ENCODE data around the gene SLC35F1.
"Not testable (repeated sequence)": the region's sequence is repeated elsewhere in the genome, so short reads cannot be mapped to it uniquely, and the experiment has no call there.

SLC35F1 gene

DNA sequence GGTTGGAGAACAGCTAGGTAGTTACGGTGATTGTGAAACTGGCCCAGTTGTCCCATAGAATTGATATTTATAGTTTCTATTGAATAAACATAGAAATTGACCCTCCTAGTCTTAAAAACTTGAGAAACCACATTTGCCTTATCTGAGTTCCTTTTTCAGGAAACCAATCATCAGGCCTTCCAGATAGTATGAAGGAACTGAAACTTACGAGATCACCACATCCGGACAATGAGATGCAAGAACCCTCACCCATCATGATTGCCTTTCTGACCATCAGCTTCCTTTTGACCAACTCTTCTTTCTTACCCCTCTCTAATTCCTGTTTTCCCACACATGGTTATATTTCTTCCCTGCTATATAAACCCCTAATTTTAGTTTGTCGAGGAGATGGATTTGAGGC lies 21.8 kb downstream of the SLC35F1 start:
- DNase-seq: no peak

DNA sequence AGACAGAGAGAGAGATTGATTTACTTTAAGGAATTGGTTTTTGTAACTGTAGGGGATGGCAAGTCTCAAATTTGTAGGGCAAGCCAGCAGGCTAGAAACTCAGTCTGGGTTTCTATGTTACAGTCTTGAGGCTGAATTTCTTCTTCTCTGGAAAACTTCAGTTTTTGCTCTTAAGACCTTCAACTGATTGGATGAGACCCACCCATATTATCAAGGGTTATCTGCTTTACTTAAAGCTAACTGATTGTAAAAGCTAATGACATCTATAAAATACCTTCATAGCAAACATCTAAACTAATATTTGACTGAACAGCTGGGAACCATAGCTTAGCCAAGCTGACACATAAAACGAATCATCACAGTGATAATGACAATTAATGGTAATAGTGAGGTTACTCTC lies 22.4 kb downstream of the SLC35F1 start:
- DNase-seq: no peak

DNA sequence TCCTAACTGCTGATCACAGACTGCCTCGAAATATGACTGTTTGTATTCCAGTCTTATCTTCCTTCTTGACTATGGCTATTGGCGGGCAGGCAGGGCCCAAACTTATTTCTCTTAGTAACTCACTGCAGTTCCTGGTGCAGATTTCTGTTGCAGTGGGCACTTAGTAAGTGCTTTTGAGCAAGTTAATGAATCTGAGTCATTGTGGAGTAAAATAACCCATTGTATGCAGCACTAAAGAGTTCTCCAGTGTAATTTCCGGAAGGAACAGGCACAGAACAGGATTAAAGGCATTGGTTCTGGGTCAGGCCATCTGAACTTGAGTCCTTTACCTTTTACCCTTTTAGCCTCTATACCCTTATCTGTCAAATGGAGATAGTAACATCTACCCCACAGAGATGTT lies 23.6 kb downstream of the SLC35F1 start:
- no peak for DNase-seq

DNA sequence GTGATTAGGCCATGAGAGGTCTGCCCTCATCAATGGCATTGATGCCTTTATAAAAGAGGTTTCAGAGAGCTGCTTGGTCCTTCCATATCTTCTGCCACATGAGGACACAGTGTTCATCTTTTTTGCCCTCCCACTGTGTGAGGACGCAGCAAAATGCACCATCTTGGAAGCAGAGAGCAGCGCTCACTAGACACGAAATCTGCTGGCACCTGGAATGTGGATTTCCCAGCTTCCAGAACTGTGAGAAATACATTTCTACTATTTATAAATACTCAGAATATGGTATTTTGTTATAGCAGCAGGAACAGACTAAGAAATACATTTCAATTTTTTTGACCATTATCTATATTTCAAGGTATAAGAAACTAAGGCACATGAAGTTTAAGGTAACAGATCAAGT lies 24.9 kb downstream of the SLC35F1 start:
- DNase-seq: no peak

DNA sequence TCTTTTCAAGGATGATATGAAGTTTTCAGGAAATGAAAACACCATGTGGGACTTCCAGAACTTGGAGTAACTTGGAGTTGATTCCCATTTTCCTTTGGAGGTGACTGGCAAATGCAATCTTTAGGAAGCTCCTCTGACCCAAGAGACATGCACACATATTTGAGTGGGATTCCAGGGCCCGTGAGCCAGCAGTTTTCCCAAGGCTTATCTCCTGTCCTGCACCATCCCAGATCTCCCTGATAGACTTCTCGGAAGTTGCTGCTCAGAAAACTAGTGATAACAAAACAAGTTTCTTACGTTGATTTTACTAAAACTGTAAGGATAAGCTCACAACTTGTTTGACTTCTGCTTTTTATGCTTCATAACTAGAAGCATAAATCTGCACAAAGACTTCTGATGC lies 25.6 kb downstream of the SLC35F1 start:
- DNase-seq: no peak

DNA sequence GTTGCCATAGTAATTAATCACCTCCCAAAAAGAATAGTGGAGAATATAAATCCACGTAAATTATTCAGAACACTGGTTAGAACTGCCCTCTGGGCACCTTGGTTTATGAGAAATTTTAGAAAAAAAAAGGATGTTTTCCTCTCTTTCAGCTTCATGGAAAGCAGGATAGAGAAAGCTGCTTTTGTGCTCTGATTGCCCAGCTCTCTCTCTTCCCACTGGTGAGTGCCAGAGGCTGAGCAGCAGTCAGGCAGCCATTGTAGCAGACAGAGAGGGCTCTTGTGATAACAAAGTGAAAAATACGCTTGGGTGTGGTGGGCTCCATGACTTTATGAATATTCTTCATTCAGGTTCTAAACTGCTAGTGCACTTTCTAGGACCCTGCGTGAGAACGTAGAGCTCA lies 26.4 kb downstream of the SLC35F1 start:
- no peak for DNase-seq

DNA sequence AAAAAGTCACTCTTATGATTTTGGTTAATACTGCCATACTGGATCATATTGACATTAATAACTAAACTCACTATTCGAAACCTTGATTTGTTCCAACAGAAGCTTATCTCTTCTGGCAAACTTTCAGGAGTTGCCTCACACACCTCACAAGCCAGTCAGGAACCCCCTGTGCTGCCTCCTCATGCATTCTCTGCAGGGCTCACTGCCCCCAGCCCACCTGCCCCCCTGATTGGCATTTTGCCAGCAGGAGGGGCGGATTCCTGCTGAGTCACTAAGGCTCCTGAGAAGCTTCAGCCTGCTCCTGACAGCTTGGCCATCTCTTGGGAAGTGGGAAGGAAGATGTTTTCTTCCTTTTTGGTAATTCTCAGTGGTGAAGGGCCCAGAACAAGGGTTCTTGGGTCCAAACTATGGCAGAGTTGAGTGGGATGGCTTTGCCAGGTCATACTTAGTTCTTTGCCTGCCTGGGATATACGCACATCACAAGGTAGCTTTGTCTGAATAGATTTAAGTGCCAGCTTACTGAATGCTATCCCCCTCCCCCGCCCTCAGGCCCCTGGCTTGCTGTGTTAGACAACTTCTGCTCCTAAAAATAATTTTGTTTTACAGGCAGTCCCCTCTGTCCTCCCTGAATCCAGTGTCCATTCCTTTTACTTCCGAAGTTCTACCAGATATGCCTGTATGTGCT lies 31.4 kb downstream of the SLC35F1 start:
- no peak for DNase-seq

DNA sequence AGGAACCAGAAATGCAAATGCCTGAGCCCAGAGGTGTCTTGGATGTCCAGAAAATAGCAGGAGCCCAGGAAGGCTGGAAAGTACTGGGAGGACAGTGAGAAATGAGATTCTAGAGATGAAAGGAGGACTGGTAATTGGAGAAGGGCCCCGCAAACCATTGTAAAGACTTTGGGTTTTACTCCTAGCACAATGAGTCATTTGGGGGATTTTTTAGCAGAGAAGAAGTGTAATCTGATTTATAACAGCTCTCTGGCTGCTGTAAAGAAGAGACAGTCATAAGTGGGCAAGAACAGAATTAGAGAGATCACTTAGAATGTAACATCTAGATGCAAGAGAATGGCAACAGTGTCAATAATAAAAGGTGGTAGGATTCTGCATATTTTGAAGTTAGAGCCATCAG lies 40.2 kb downstream of the SLC35F1 start:
- DNase-seq: no peak

DNA sequence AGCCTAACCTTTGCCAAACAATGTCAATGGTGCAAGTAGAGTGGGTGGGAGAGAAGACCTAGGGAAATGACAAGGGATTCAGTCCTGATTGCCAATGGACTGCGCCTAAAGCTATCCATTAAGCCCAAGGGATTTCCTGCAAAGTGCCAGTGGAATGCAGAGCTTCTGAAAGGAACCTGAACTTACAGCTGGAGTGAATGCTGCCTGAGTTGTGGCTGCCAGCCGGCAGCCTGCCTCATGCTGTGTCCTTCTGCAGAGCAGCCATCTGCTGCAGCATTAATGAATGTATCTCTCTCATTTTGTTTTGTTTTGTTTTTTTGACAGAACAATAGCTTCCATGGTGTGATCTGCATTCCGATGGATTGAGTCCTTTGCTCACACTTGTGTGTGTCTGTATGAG lies 44.7 kb downstream of the SLC35F1 start:
- DNase-seq: no peak

DNA sequence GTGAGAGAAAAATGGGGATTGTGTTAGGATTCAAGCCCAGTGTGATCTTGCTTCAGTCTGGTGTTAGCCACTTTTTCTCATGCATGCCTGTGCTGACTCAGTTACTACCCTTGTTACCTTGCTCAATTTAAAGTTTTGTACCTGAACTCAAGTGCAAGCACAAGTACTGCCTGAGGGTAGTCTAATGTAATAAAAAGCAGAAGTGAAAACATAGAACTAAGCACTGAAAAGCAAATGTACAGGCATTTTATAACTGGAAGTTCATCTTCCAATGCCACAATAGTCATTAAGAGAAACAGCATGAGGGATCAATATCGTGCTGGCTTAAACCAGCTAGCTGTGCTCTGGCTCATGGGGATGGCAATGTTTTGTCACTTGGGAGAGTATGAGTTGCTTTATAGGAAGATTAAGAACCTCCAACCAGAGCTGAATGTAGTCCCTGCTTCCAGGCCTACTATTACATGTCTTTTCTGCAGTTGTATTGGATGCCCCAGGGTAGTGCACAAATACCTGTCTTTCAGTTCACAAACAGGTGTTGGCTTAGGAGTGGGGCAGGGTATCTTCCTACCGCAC lies 48.7 kb downstream of the SLC35F1 start:
- DNase-seq: no peak

DNA sequence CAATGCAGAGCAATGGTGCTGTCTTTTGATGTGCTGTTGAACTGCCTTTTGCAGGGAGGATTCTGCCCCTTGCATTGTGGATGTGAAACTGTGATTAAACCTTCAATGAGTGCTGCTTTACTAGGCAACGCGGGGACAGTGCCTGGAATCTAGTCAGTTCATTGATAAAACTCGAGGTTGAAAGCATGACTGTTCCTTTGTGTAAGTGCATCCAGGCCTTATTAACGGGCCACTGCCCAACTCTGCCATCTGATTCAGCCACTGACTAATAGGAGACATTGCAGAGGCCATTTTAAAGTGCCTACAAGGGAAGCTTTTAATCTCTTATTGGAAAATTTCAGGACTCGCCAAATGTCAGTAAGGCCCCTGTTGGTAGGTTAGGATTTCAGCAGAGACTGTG lies 49.3 kb downstream of the SLC35F1 start:
- DNase-seq: no peak

DNA sequence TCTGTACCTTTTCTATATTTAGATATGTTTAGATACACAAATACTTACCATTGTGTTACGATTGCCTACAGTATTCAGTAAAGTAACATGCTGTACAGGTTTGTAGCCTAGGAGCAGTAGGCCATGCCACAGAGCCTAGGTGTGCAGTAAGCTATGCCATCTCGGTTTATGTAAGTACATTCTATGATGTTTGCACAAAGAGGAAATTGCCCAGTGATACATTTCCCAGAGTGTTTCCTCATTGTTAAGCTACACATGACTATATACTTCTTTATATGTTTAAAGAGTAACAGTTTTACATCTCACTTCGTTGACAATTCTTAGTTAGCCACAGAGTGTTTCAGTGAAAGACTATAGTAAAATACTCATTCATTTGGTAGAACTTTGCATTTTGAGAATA lies 51.5 kb downstream of the SLC35F1 start:
- no peak for DNase-seq

DNA sequence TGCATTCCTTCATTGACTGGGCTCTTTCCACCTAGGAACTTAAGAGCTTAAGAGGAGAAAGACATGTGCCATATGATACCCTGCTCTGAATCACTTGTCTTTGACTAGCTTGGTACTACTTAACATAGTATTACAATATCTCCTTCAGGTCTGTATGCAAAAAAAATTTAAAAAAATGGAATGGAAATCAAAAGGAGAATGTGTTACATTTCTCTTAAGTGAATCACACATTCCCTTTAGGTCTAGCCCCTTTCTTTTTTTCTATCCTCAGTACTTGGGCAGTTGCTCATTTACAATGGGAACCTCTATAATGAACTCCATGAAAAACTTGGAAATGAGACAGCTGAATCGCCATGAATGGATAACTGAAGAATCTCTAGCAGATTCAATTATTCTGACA lies 53.8 kb downstream of the SLC35F1 start:
- DNase-seq: no peak

DNA sequence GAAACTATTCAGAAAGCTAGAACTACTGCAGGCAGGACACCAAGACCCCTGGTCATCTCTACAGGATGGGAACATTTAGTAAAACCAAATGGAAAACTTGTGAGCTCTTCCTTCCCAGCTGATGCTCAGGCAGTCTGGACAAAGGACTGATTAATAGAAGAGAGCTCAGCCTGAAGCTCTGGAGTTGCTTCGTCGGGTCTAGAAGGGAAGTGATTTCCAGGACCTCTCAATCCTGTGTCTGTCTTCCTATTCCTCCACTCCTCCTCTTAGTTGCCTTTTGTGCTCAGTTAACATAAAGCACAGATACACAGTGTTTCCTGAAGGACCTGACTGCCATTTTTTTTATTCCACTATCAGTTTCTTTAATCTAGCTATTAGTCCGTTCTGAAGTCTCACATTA lies 54.2 kb downstream of the SLC35F1 start:
- DNase-seq: no peak

DNA sequence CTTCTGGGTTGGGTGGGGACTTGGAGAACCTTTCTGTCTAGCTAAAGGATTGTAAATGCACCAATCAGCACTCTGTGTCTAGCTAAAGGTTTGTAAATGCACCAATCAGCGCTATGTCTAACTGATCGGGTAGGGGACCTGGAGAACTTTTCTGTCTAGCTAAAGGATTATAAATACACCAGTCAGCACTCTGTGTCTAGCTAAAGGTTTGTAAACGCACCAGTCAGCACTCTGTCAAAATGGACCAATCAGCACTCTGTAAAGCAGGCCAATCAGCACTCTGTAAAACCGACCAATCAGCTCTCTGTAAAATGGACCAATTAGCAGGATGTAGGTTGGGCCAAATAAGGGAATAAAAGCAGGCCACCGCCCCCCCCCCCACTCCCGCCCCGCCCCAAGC lies 58.7 kb downstream of the SLC35F1 start:
- DNase-seq: not testable (repeated sequence)

DNA sequence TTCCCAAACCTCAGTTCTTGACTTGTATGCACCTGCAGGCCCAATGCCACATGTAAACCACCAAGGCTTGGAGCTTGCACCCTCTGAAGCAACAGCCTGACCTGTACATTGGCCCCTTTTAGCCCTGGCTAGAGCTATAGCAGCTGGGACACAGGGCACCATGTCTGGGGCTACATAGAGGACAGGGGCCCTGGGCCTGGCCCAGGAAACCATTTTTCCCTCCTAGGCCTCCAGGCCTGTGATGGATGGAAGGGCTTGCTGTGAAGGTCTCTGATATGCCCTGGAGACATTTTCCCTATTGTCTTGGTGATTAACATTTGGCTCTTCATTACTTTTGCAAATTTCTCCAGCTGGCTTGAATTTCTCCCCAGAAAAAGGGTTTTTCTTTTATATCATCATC lies 64.6 kb downstream of the SLC35F1 start:
- no peak for DNase-seq

DNA sequence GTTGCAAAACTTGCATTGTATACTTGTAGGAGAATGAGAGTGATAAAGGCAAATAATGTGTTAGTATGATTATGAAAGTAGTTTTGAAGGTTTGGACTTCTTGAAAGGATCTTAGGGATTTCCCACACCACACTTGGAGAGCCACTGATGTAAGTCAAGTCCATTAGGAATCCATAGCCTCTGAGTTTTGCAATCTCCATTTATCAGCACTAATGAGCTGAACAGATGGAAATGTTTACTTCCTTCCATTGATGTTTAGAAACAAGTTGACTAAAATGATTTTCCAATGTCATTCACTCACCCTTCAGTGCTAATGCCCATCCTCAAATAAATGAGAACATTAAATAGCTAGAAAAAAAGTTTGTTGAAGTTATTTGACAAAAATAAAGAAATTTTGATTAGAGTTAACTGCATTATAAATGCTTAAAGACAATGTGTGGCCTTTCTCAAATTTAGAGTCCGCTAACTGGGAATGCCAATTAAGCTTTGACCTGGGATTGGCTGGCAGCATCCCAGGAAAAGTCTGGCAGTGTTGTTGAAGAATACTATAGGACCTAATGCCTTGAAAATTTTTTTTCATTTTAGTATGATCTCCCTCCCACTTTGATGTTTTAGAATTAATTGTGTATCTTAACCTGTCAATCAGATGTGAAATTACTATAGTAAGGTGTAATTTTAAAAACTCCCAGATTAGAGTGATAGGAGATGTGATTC lies 68.0 kb downstream of the SLC35F1 start:
- DNase-seq: no peak

DNA sequence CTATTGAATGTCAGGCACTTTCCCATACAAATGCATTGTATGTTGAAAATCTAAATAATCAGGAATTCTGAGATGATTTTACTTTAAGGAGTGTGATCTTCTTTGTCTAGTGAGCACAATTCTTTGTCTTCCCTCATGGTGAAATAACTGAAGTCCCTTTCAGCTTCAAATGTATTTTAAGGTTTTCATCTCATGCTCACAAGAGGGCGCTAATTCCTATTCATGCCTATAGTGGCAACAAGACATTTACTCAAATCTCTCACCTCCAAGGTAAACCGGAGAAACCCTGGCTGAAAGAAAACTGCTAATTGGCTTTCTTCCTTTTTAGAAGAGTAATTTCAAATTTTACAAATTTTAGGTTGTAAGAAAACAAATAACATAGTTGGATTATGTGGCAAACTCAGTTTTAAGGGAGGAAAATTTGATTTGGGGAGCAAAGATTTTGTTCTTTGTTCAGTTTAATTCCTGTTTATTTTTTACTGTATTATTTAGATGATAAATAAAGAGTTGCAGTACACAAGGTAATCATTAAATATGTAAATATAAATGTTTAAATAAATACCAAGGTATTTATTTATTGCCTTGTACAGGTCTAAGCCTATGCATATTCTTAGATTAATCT lies 69.1 kb downstream of the SLC35F1 start:
- no peak for DNase-seq

DNA sequence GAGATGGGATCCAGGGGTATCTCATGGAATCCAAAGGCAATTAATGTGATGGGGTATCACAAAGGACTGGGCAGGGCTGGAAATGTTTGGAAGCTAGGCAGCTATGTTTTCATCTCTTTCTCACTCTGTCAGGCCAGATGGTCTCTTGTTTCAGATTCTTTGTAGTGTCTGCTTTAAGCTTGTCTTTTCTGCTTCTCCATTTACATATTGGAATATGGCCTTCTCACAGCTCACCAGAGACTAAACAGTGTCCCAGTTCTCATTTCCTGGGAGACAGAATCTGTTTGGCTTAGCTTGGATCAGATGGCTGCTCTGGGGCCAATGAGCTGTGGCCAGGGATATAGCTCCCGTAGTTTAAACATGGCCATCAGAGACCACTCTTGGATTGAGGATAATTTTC lies 78.9 kb downstream of the SLC35F1 start:
- DNase-seq: no peak

DNA sequence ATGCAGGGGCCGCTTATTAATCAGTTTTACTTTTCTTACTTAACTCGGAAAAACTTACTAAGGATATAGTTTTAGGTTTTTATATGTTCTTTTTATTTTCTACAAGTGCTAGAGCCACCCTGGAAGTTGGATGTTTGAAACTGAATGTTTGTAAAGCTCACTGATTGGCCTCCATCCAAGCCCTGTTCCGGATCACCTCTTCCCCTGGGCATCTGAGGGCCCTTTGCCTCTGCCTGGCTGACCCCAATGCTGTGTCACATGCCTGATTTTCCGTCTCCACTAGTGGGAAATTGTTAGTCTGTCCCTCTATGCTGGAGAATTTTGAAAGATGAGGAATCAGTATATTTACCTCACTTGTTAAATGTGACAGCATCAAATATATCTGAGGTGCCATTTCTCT lies 79.3 kb downstream of the SLC35F1 start:
- no peak for DNase-seq

DNA sequence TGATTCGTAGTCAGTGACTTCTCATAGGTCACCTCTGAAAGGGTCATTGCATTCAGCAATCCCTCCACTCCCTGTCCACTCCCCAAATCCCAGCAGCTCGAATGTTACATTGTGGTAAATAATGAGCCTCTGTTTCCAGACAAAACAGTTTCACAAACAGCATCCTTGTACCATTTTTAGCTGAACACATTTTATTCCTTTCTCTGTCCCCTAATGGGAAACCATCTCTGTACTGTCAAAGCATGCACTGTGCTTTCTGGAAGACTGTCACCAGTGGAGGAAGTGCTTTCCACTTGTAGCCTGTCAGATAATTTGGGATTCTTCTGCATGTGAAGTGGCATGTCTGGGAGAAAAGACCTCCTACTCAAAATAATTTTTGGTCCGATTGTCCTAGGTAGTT lies 82.0 kb downstream of the SLC35F1 start:
- DNase-seq: no peak

DNA sequence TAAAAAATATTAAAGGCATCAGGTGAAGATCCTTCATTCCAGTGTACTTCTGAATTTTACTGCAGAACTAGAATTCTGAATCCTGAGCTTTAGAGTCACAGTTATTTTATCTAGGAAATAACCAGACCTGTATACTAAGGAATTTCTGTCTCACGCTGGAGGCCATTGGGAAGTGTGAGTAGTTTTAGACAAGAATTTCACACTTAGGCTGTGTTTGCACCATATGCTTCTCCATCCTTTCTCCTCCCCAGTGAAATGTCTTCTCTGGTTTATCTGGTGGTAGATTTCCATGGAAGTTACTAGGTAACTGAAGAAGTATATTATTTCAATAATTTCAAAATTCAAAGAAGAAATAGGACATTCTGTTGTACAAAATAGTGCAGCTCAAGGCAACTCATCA lies 83.1 kb downstream of the SLC35F1 start:
- no peak for DNase-seq

DNA sequence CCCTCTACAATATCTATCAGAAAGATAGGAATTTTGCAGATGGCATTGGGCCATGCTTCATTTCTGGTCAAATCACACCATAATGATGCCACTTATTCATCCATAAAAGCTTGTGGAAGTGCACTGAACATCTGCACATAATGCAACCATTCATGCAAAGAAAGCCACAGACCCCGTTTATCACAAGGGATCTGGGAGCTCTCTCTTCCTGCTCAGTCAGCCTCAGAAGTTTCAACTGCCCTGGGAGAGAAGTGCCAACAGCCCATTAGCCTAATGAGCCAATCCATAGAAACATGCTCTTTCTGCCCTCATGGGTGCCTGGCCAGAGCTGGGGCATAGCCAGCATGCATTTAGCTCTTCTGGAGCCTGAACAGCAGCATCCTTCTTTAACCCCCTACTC lies 85.8 kb downstream of the SLC35F1 start:
- DNase-seq: no peak

DNA sequence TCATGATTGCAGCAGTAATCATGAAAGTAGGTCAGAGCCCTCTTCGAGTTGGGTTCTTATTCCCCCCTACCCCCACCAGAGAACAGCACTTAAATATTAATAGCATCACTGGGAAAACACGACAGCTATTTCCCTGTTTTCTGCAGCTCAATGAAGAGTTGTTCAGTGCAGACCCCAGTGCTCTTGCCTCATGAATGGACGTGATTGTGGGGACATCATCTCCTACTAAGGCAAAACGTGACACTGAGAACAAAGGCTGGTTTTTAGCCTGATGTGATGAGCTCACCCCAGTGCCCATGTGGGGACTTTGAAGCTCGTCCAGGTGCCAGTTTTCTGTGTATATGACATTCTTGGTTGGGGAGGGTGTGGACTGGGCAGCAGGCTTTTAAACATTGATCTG lies 105.9 kb downstream of the SLC35F1 start:
- no peak for DNase-seq

Measured in T-helper 9 cell (primary cell).